Muscle layer of duodenum (tissue), 2 donors: ENCODE results near the gene MFN2.

Source experiments
- H3K27ac ChIP-seq: one replicate; pipeline ENCODE4 v1.7.0; 2013; ENCODE audit warnings: mild to moderate bottlenecking, low read length
- H3K27me3 ChIP-seq: one replicate; pipeline ENCODE4 v1.7.0; 2013; ENCODE audit warnings: low read depth, mild to moderate bottlenecking, control low read depth, low read length
- H3K36me3 ChIP-seq, 2 donors: one replicate each; pipeline ENCODE4 v1.7.0; 2013; ENCODE audit warnings: low read length in 2 of 2, control low read depth in 1 of 2, mild to moderate bottlenecking in 1 of 2; ENCODE audit not compliant: insufficient read depth in 2 of 2, control insufficient read depth in 1 of 2
- H3K4me1 ChIP-seq, 2 donors: one replicate each; pipeline ENCODE4 v1.7.0; 2013; ENCODE audit warnings: low read length in 2 of 2, mild to moderate bottlenecking in 2 of 2, control low read depth in 1 of 2, moderate library complexity in 1 of 2; ENCODE audit not compliant: insufficient read depth in 2 of 2, control insufficient read depth in 1 of 2
- H3K4me3 ChIP-seq, 2 donors: one replicate each; pipeline ENCODE4 v1.7.0; 2013; ENCODE audit warnings: low read length in 2 of 2, low read depth in 1 of 2, mild to moderate bottlenecking in 1 of 2
- H3K9me3 ChIP-seq, 2 donors: one replicate each; pipeline ENCODE4 v1.7.0; 2013; ENCODE audit warnings: low read length in 2 of 2, control low read depth in 1 of 2, mild to moderate bottlenecking in 1 of 2; ENCODE audit not compliant: control insufficient read depth in 1 of 2
- donor health status: healthy.

MFN2 gene

GRCh38 chr1:11961230-11961629 is 19.0 kb upstream of the MFN2 start:
- no peaks in the 10 kb centered on the region for H3K9me3 ChIP-seq
- no peak overlapping the region for H3K27ac ChIP-seq
- peaks cover 36 to 69% of the 10 kb centered on the region in 2 donors for H3K36me3 ChIP-seq
- H3K27me3 ChIP-seq: no peaks in the 10 kb centered on the region
- no peak overlapping the region for H3K4me3 ChIP-seq
- peaks cover 0 to 4% of the 10 kb centered on the region in 2 donors for H3K4me1 ChIP-seq

GRCh38 chr1:11963622-11964021 is 16.6 kb upstream of the MFN2 start:
- H3K4me3 ChIP-seq: no peak overlapping the region
- H3K36me3 ChIP-seq: peaks cover 16 to 53% of the 10 kb centered on the region in 2 donors

GRCh38 chr1:11964656-11965055 is 15.6 kb upstream of the MFN2 start:
- no peak overlapping the region for H3K27ac ChIP-seq
- no peaks in the 10 kb centered on the region for H3K27me3 ChIP-seq
- H3K36me3 ChIP-seq: peaks cover 15 to 56% of the 10 kb centered on the region in 2 donors
- H3K4me3 ChIP-seq: no peak overlapping the region
- H3K4me1 ChIP-seq: peaks cover 0 to 4% of the 10 kb centered on the region in 2 donors
- H3K9me3 ChIP-seq: no peaks in the 10 kb centered on the region

More at GRCh38 chr1:11963622-11964021, 16.6 kb upstream of the MFN2 start:
- Histone ChIP-seq H3K27me3 (no peaks in the 10 kb centered on the region), H3K27ac (no peak overlapping the region), H3K4me1 (peaks cover 0 to 4% of the 10 kb centered on the region in 2 donors), H3K9me3 (no peaks in the 10 kb centered on the region)

GRCh38 chr1:11967028-11967547 is 13.2 kb upstream of the MFN2 start:
- H3K9me3 ChIP-seq: no peaks in the 10 kb centered on the region
- peaks cover 19 to 47% of the 10 kb centered on the region in 2 donors for H3K36me3 ChIP-seq
- no peak overlapping the region for H3K4me3 ChIP-seq
- no peak overlapping the region for H3K27ac ChIP-seq
- H3K4me1 ChIP-seq: no peaks in the 10 kb centered on the region
- H3K27me3 ChIP-seq: no peaks in the 10 kb centered on the region

- H3K27ac ChIP-seq: no peak overlapping the region
- H3K27me3 ChIP-seq: no peaks in the 10 kb centered on the region
- H3K36me3 ChIP-seq: peaks cover 18 to 52% of the 10 kb centered on the region in 2 donors
- H3K4me1 ChIP-seq: no peaks in the 10 kb centered on the region
- H3K9me3 ChIP-seq: no peaks in the 10 kb centered on the region
- H3K4me3 ChIP-seq: no peak overlapping the region
These were observed 9.6 kb upstream of the MFN2 start for GRCh38 chr1:11970441-11971185.

- Histone ChIP-seq H3K27ac (no peak overlapping the region), H3K4me3 (no peak overlapping the region), H3K27me3 (no peaks in the 10 kb centered on the region), H3K9me3 (no peaks in the 10 kb centered on the region), H3K4me1 (peaks cover 7 to 30% of the 10 kb centered on the region in 2 donors), H3K36me3 (peaks cover 15 to 37% of the 10 kb centered on the region in 2 donors)
These were observed 2.6 kb upstream of the MFN2 start for GRCh38 chr1:11977625-11978024.

GRCh38 chr1:11978301-11978700 is 1.9 kb upstream of the MFN2 start:
- H3K36me3 ChIP-seq: peaks cover 20 to 35% of the 10 kb centered on the region in 2 donors
- H3K4me1 ChIP-seq: peaks cover 7 to 36% of the 10 kb centered on the region in 2 donors
- H3K27ac ChIP-seq: no peak overlapping the region
- H3K4me3 ChIP-seq: no peak overlapping the region
- H3K27me3 ChIP-seq: no peaks in the 10 kb centered on the region
- H3K9me3 ChIP-seq: no peaks in the 10 kb centered on the region

- H3K36me3 ChIP-seq: peaks cover 24 to 35% of the 10 kb centered on the region in 2 donors
- no peaks in the 10 kb centered on the region for H3K27me3 ChIP-seq
- no peaks in the 10 kb centered on the region for H3K9me3 ChIP-seq
- H3K27ac ChIP-seq: peak overlapping the region; percentile 96
- H3K4me1 ChIP-seq: peaks cover 17 to 44% of the 10 kb centered on the region in 2 donors
- H3K4me3 ChIP-seq: peak overlapping the region; percentile 88 to 96
These were observed 1.0 kb upstream of the MFN2 start for GRCh38 chr1:11979028-11979850.

- Histone ChIP-seq H3K27ac (peak overlapping the region; percentile 96), H3K27me3 (no peaks in the 10 kb centered on the region), H3K36me3 (peaks cover 25 to 32% of the 10 kb centered on the region in 2 donors), H3K4me3 (peak overlapping the region; percentile 88 to 96), H3K4me1 (peaks cover 18 to 44% of the 10 kb centered on the region in 2 donors), H3K9me3 (no peaks in the 10 kb centered on the region)
These were observed 380 bp downstream of the MFN2 start for GRCh38 chr1:11980676-11980972.

- Histone ChIP-seq H3K36me3 (peaks cover 31 to 39% of the 10 kb centered on the region in 2 donors), H3K4me3 (peak overlapping the region; percentile 88 to 96), H3K9me3 (no peaks in the 10 kb centered on the region), H3K27ac (peak overlapping the region; percentile 96), H3K27me3 (no peaks in the 10 kb centered on the region), H3K4me1 (peaks cover 18 to 44% of the 10 kb centered on the region in 2 donors)
These were observed 1.2 kb downstream of the MFN2 start for GRCh38 chr1:11981378-11982009.

- H3K9me3 ChIP-seq: no peaks in the 10 kb centered on the region
- no peaks in the 10 kb centered on the region for H3K27me3 ChIP-seq
- H3K36me3 ChIP-seq: peaks cover 31 to 39% of the 10 kb centered on the region in 2 donors
- H3K4me1 ChIP-seq: peaks cover 18 to 44% of the 10 kb centered on the region in 2 donors
- no peak overlapping the region for H3K27ac ChIP-seq
- no peak overlapping the region for H3K4me3 ChIP-seq
These were observed 1.8 kb downstream of the MFN2 start for GRCh38 chr1:11982010-11982392.
